BJ (cell line): ENCODE results near the gene CDC14A. TPM values are rescaled to one million over a fixed set of nuclear protein-coding genes. Genes with fewer than 3 reads are reported as not detected.
A peak's percentile ranks its signal among the peaks of the same experiment; 100 is the strongest.

ENCODE experiments used
- CTCF ChIA-PET: fragments of 350-600 bp; formaldehyde crosslinking; extraction: SDS; loops from one replicate; lab custom pipeline; 2021; ENCODE audit warnings: antibody characterized with exemption, inconsistent platforms; lab: Yijun Ruan, JAX
- POLR2A ChIA-PET: fragments of 300-600 bp; sonication (Branson Sonifier 250); formaldehyde crosslinking; extraction: SDS; loops from one replicate; lab custom pipeline; 2021; ENCODE audit warnings: antibody characterized with exemption; lab: Charles Lee
- DNase-seq: peaks from one replicate; pipeline ENCODE4 v3.0.0-alpha.2; 2011; ENCODE audit warnings: low read depth
- H3K27me3 ChIP-seq: 2 replicates; pipeline ENCODE4 v1.6.0; 2011; ENCODE audit warnings: low read length; ENCODE audit not compliant: control insufficient read depth, insufficient read depth
- H3K36me3 ChIP-seq: 2 replicates; pipeline ENCODE4 v1.5.1; 2011; ENCODE audit warnings: low read length; ENCODE audit not compliant: control insufficient read depth, insufficient read depth
- H3K4me3 ChIP-seq: 2 replicates; pipeline ENCODE4 v1.5.1; 2011; ENCODE audit warnings: low read depth, mild to moderate bottlenecking, control low read depth, low read length
- CTCF ChIP-seq: IDR thresholded peaks from 2 replicates; pipeline ENCODE4 v1.5.1; 2011; ENCODE audit warnings: low read depth, mild to moderate bottlenecking, control low read depth, inconsistent platforms, low read length, moderate library complexity; ENCODE audit not compliant: insufficient read depth
- polyA plus RNA-seq: library from polyadenylated mRNA; depleted of rRNA; stranded (reverse); fragments of >200 nt; gene quantifications from 2 replicates; pipeline ENCODE4 v1.2.3, GENCODE V29; 2011

Gene CDC14A
- polyA plus RNA-seq, 1 experiment, result 1.6 TPM

GRCh38 chr1:100538913-100539835 is 186.9 kb downstream of the CDC14A start:
- POLR2A ChIA-PET, result no interaction called here
- Histone ChIP-seq H3K27me3 (peaks cover 27% of the 10 kb centered on the region), H3K4me3 (peak overlapping the region; percentile 28), H3K36me3 (no peaks in the 10 kb centered on the region)
- CTCF ChIA-PET, result interaction anchor here (1.3 kb wide), 1 partner anchor 328 kb away, joined by 3 read pairs; no protein-coding TSS in a partner anchor
- no peak for DNase-seq
- TF ChIP-seq CTCF, result 0 out of 2 replicates have a peak, but pooled peaks have one; percentile 13

GRCh38 chr1:100539836-100540536 is 187.7 kb downstream of the CDC14A start:
- DNase-seq, result no peak
- CTCF ChIA-PET, result no interaction called here
- TF ChIP-seq CTCF, result no peak
- H3K36me3 ChIP-seq, result no peaks in the 10 kb centered on the region
- POLR2A ChIA-PET, result no interaction called here
- peak overlapping the region; percentile 28; the same call in 1 of the 2 replicates for H3K4me3 ChIP-seq
- peaks cover 26% of the 10 kb centered on the region for H3K27me3 ChIP-seq

GRCh38 chr1:100542285-100542684 is 190.0 kb downstream of the CDC14A start:
- DNase-seq, result no peak
- Histone ChIP-seq H3K27me3 (peaks cover 18% of the 10 kb centered on the region), H3K36me3 (no peaks in the 10 kb centered on the region), H3K4me3 (no peak overlapping the region)
- CTCF ChIA-PET, result no interaction called here
- POLR2A ChIA-PET, result interaction anchor here (0.5 kb wide), 1 partner anchor 776 kb away, joined by 3 read pairs; no protein-coding TSS in a partner anchor
- no peak for TF ChIP-seq CTCF

- CTCF ChIA-PET, result interaction anchor here (0.9 kb wide), 1 partner anchor 16 kb away, joined by 3 read pairs; no protein-coding TSS in a partner anchor
- DNase-seq, result no peak
- POLR2A ChIA-PET, result no interaction called here
- Histone ChIP-seq H3K27me3 (peaks cover 10% of the 10 kb centered on the region), H3K36me3 (no peaks in the 10 kb centered on the region), H3K4me3 (no peak overlapping the region)
- TF ChIP-seq CTCF, result 0 out of 2 replicates have a peak, but pooled peaks have one; percentile 16
Observed at GRCh38 chr1:100543640-100544039, 191.3 kb downstream of the CDC14A start.

GRCh38 chr1:100544791-100545190 is 192.5 kb downstream of the CDC14A start:
- no peak for DNase-seq
- no peaks in the 10 kb centered on the region for H3K36me3 ChIP-seq
- peaks cover 5% of the 10 kb centered on the region for H3K27me3 ChIP-seq
- TF ChIP-seq CTCF, result no peak
- H3K4me3 ChIP-seq, result no peak overlapping the region
- ChIA-PET CTCF (no interaction called here), POLR2A (no interaction called here)
